GM08714 (cell line): ENCODE results near the gene ANXA1.
"Not testable (repeated sequence)": the region's sequence is repeated elsewhere in the genome, so short reads cannot be mapped to it uniquely, and the experiment has no call there.

ENCODE experiments used
- H3K4me3 ChIP-seq: fragments of 200-500 bp; sonication (Bioruptor generic); 2 replicates; pipeline ENCODE4 v1.5.1; 2014; ENCODE audit warnings: mild to moderate bottlenecking, low read length, inconsistent platforms
- ZNF274 ChIP-seq: IDR thresholded peaks from 2 replicates; pipeline ENCODE4 v1.6.1; 2012; ENCODE audit warnings: mild to moderate bottlenecking, low read depth, low read length

ANXA1 gene

DNA sequence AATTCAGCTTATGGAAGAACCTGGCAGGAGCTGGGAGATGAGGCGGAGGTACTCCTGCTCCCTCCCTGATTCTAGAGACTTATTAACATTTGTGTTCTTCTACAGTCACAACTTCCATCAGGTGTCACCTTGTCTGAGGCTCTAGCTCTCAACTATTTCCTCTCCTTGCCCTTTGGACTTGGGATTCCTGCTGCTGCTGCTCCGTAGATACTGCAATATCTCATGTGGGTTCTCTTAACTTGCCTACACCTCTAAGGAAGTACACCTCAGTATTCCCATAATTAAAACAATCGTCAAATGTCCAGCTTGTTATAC lies 21.2 kb downstream of the ANXA1 start:
- no peak overlapping the region for H3K4me3 ChIP-seq
- TF ChIP-seq ZNF274 = no peak

- no peak for TF ChIP-seq ZNF274
- H3K4me3 ChIP-seq = no peak overlapping the region
Measured at GRCh38 chr9:73173557-73174329, 22.1 kb downstream of the ANXA1 start.

- no peak for TF ChIP-seq ZNF274
- H3K4me3 ChIP-seq = no peak overlapping the region
Measured at GRCh38 chr9:73174330-73174980, 22.8 kb downstream of the ANXA1 start.

DNA sequence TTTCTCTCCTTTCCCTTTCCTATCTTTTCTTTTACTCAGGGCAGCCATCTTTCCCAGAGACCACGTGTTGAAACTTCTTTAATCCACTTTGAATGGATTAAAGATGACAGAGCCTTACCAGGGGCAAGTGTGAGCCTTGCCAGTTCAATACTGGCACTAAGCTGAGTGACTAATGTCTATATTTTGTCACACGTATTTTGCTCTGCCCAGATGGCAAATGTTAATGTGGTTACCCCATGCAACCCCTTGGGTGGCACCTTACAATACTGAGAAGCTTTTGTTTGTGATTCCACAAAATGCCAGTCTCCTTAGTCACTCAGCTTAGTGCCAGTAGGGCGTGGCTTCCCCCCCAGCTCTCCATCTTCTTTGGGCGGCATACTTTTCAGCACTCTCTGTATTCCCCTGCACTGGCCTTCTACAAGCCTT lies 24.8 kb downstream of the ANXA1 start:
- no peak for TF ChIP-seq ZNF274
- H3K4me3 ChIP-seq = no peak overlapping the region

GRCh38 chr9:73178044-73178443 lies 26.4 kb downstream of the ANXA1 start:
- H3K4me3 ChIP-seq = no peak overlapping the region
- no peak for TF ChIP-seq ZNF274

DNA sequence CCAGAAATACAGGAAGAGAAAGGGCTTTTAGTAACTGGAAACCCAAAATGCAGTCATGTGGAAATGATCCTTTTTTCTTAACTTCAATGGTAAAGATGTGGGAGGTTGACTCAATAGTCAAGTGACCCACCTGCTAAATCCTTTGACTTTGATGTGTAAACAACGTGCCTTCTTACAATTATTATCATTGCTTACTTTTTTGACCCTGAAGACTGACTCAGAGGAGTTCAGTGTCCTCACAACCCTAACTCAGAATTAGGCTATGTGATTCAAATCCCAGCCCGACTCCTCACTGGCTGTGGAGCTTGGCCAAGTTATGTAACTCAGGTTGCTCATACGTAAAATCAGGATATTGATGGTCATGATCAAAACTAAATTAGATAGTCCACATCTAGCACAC lies 27.9 kb downstream of the ANXA1 start:
- TF ChIP-seq ZNF274 = no peak
- H3K4me3 ChIP-seq = no peak overlapping the region

- H3K4me3 ChIP-seq = no peak overlapping the region
- no peak for TF ChIP-seq ZNF274
Measured at GRCh38 chr9:73180403-73180802, 28.7 kb downstream of the ANXA1 start.

- TF ChIP-seq ZNF274 = no peak
- H3K4me3 ChIP-seq = no peak overlapping the region
Measured at GRCh38 chr9:73182928-73183327, 31.3 kb downstream of the ANXA1 start.

DNA sequence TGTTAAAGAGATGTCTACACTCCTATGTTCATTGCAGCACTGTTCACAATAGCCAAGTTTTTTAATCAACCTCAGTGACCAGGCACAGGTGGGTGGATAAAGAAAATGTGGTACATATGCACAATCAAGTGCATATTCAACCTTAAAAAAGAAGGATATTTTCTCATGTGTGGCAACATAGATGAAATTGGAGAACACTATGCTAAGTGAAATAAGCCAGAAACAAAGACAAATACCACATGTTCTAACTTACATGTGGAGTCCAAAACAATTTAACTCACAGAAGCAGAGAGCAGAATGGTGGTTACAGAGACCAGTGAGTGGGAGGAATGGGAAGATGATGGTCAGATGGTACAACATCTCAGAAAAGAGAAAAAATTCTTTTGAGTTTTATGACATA lies 31.8 kb downstream of the ANXA1 start:
- TF ChIP-seq ZNF274 = no peak
- no peak overlapping the region for H3K4me3 ChIP-seq

- H3K4me3 ChIP-seq = no peak overlapping the region
- TF ChIP-seq ZNF274 = no peak
Measured at GRCh38 chr9:73183917-73184861, 32.5 kb downstream of the ANXA1 start.

GRCh38 chr9:73191109-73191508 lies 39.4 kb downstream of the ANXA1 start:
- not testable (repeated sequence) for H3K4me3 ChIP-seq

DNA sequence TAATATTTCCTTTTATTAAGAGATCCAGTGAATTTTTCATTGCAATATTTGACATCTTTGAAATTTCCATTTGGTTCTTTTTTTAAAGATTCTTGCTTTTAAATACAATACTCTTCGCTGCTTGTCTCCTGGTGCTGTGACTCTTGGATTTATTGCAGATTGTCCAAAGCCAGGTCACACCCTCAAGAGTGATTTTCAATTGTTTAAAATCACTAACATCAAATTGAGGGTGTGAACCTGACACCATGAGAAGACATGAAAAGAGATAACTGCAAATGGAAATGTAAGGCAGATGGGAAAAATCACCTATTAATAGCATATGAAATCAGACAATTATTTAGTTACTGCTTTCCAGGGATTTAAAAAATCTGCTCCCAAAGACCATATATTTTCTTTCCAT lies 42.6 kb downstream of the ANXA1 start:
- no peak overlapping the region for H3K4me3 ChIP-seq
- TF ChIP-seq ZNF274 = no peak

- H3K4me3 ChIP-seq = no peak overlapping the region
- no peak for TF ChIP-seq ZNF274
Measured at GRCh38 chr9:73199448-73199847, 47.8 kb downstream of the ANXA1 start.

- H3K4me3 ChIP-seq = no peak overlapping the region
- TF ChIP-seq ZNF274 = no peak
Measured at GRCh38 chr9:73199886-73200285, 48.2 kb downstream of the ANXA1 start.
